Right lobe of liver (tissue), 4 donors: ENCODE data around the gene CFAP161.

Experiments
- POLR2A ChIP-seq: fragments of 450-650 bp; IDR thresholded peaks from one replicate; pipeline ENCODE4 v1.6.1; 2017; ENCODE audit warnings: antibody characterized with exemption, mild to moderate bottlenecking
- TF ChIP-seq, protein P1 (sequence below), 4 donors: fragments of 200-600 bp in 3 of 4; fragments of 450-650 bp in 1 of 4; IDR thresholded peaks; one replicate each; pipeline versions ENCODE4 v1.5.1 to v1.8.0; 2016 to 2022; ENCODE audit warnings: antibody characterized with exemption in 4 of 4, mild to moderate bottlenecking in 2 of 4
- donor health status: DM: no; HTN: no; CAD: no.
- donor health status: DM: no; HTN: no; CAD: no.
- donor health status: DM: no; HTN: yes; CAD: no.

DNA sequence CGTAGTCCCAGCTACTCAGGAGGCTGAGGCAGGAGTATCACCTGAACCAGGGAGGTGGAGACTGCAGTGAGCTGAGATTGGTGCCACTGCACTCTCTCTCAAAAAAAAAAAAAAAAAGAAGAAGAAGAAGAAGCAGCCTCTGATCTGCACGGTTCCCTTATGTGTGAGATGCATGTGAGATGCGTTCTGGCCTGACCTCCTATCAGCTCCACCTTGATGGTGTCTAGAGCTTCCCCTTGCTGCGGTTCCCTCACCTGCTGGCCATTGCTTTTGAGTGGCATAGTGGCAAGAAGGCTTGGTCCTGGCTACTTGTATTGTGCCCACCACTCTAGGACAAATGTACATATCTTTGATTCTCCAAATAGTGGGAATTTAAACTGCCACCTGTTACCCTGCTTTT lies 49.4 kb upstream of the CFAP161 start:
- no peak for TF ChIP-seq POLR2A
- TF ChIP-seq, protein P1, sequence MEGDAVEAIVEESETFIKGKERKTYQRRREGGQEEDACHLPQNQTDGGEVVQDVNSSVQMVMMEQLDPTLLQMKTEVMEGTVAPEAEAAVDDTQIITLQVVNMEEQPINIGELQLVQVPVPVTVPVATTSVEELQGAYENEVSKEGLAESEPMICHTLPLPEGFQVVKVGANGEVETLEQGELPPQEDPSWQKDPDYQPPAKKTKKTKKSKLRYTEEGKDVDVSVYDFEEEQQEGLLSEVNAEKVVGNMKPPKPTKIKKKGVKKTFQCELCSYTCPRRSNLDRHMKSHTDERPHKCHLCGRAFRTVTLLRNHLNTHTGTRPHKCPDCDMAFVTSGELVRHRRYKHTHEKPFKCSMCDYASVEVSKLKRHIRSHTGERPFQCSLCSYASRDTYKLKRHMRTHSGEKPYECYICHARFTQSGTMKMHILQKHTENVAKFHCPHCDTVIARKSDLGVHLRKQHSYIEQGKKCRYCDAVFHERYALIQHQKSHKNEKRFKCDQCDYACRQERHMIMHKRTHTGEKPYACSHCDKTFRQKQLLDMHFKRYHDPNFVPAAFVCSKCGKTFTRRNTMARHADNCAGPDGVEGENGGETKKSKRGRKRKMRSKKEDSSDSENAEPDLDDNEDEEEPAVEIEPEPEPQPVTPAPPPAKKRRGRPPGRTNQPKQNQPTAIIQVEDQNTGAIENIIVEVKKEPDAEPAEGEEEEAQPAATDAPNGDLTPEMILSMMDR (IDR thresholded peaks at IDR 0.05) = no peak
